IMR-90 (cell line): ENCODE measurements around the gene CALN1. TPM values are rescaled to one million over a fixed set of nuclear protein-coding genes. Genes with fewer than 3 reads are reported as not detected.

Experiments
- ATAC-seq: fragments of 200-7000 bp; cut with Tn5 transposase; 2 replicates; pipeline ENCODE4 v1.9.1; 2020; ENCODE audit warnings: low read depth, mild to moderate bottlenecking, moderate library complexity
- BruUV-seq: library from RNA; stranded (reverse); fragments of 400-500 nt; replicated peaks from 2 replicates; lab custom pipeline; 2021; lab: Mats Ljungman, UMichigan
- CTCF ChIA-PET: fragments of 300-600 bp; formaldehyde crosslinking; extraction: SDS; loops from one replicate; lab custom pipeline; 2021; ENCODE audit warnings: antibody characterized with exemption; lab: Yijun Ruan, JAX
- POLR2A ChIA-PET: fragments of 300-600 bp; sonication (Branson Sonifier 250); formaldehyde crosslinking; loops from one replicate; lab custom pipeline; 2022; ENCODE audit warnings: antibody characterized with exemption; ENCODE audit not compliant: unreplicated experiment; lab: Charles Lee
- DNase-seq: peaks from one replicate; pipeline ENCODE4 v3.0.0; 2013
- H2AFZ ChIP-seq: replicated peaks from 2 replicates; pipeline ENCODE3; 2013; ENCODE audit warnings: low read length, mild to moderate bottlenecking; ENCODE audit not compliant: poor library complexity
- H2AK5ac ChIP-seq: 2 replicates; pipeline ENCODE4 v1.6.1; 2013; ENCODE audit warnings: low read depth, low read length, inconsistent platforms
- H2AK9ac ChIP-seq: replicated peaks from 2 replicates; pipeline ENCODE3; 2013; ENCODE audit warnings: mild to moderate bottlenecking, low read depth, low read length, moderate library complexity; ENCODE audit not compliant: poor library complexity
- H2BK120ac ChIP-seq: 2 replicates; pipeline ENCODE4 v1.6.1; 2013; ENCODE audit warnings: low read depth, low read length, inconsistent platforms
- H2BK15ac ChIP-seq: 3 replicates; pipeline ENCODE4 v1.6.1; 2013; ENCODE audit warnings: low read depth, low read length, inconsistent platforms
- H2BK20ac ChIP-seq: 2 replicates; pipeline ENCODE4 v1.6.1; 2013; ENCODE audit warnings: low read depth, mild to moderate bottlenecking, inconsistent platforms, low read length, moderate library complexity
- H2BK5ac ChIP-seq: 2 replicates; pipeline ENCODE4 v1.6.1; 2013; ENCODE audit warnings: mild to moderate bottlenecking, low read depth, low read length, inconsistent platforms; ENCODE audit not compliant: poor library complexity, severe bottlenecking
- H3K14ac ChIP-seq: replicated peaks from 2 replicates; pipeline ENCODE4 v1.6.1; 2013; ENCODE audit warnings: low read depth, low read length, inconsistent platforms
- H3K18ac ChIP-seq: 2 replicates; pipeline ENCODE4 v1.6.1; 2013; ENCODE audit warnings: low read depth, low read length, control low read depth
- H3K23ac ChIP-seq: 2 replicates; pipeline ENCODE4 v1.6.1; 2013; ENCODE audit warnings: low read depth, low read length, inconsistent platforms
- H3K27ac ChIP-seq: 2 replicates; pipeline ENCODE4 v1.5.1; 2013; ENCODE audit warnings: mild to moderate bottlenecking, control low read depth, low read length; ENCODE audit not compliant: insufficient read depth
- H3K27me3 ChIP-seq: 2 replicates; pipeline ENCODE4 v1.6.1; 2013; ENCODE audit warnings: low read length; ENCODE audit not compliant: control insufficient read depth, insufficient read depth
- H3K36me3 ChIP-seq: 2 replicates; pipeline ENCODE4 v1.6.1; 2013; ENCODE audit warnings: low read length, mixed read lengths; ENCODE audit not compliant: control insufficient read depth, insufficient read depth
- H3K4ac ChIP-seq: 2 replicates; pipeline ENCODE4 v1.6.1; 2013; ENCODE audit warnings: low read depth, low read length, inconsistent platforms
- H3K4me1 ChIP-seq: 2 replicates; pipeline ENCODE4 v1.6.1; 2013; ENCODE audit warnings: low read length, mixed read lengths; ENCODE audit not compliant: control insufficient read depth, insufficient read depth
- H3K4me2 ChIP-seq: 2 replicates; pipeline ENCODE4 v1.6.1; 2013; ENCODE audit warnings: low read depth, mild to moderate bottlenecking, control low read depth, low read length, moderate library complexity
- H3K4me3 ChIP-seq: 2 replicates; pipeline ENCODE4 v1.5.1; 2013; ENCODE audit warnings: low read depth, mild to moderate bottlenecking, control low read depth, low read length, moderate library complexity; ENCODE audit not compliant: insufficient read depth
- H3K56ac ChIP-seq: 2 replicates; pipeline ENCODE4 v1.6.1; 2013; ENCODE audit warnings: low read length, inconsistent platforms; ENCODE audit not compliant: insufficient read depth; ENCODE audit errors: extremely low read depth
- H3K79me1 ChIP-seq, 2 experiments: 2 replicates each; pipeline ENCODE4 v1.6.1; 2013; ENCODE audit warnings: low read length in 2 of 2, inconsistent platforms in 1 of 2, low read depth in 1 of 2
- H3K9ac ChIP-seq: 2 replicates; pipeline ENCODE4 v1.6.1; 2013; ENCODE audit warnings: low read depth, low read length, control low read depth
- H3K9me1 ChIP-seq: 2 replicates; pipeline ENCODE4 v1.6.1; 2013; ENCODE audit warnings: low read length, inconsistent platforms; ENCODE audit not compliant: insufficient read depth
- H3K9me3 ChIP-seq: 2 replicates; pipeline ENCODE4 v1.6.1; 2013; ENCODE audit warnings: low read length; ENCODE audit not compliant: control insufficient read depth, insufficient read depth
- H4K20me1 ChIP-seq: 2 replicates; pipeline ENCODE4 v1.6.1; 2013; ENCODE audit warnings: low read length, inconsistent platforms; ENCODE audit not compliant: insufficient read depth
- H4K5ac ChIP-seq: 2 replicates; pipeline ENCODE4 v1.6.1; 2013; ENCODE audit warnings: mild to moderate bottlenecking, low read depth, low read length, control low read depth
- H4K8ac ChIP-seq, 2 experiments: 2 replicates each; pipeline ENCODE4 v1.6.1; 2013; ENCODE audit warnings: low read depth in 2 of 2, low read length in 2 of 2, control low read depth in 1 of 2, inconsistent platforms in 1 of 2
- H4K91ac ChIP-seq: 2 replicates; pipeline ENCODE4 v1.6.1; 2013; ENCODE audit warnings: low read depth, low read length, inconsistent platforms; ENCODE audit not compliant: insufficient read depth
- CEBPB ChIP-seq: IDR thresholded peaks from 2 replicates; pipeline ENCODE4 v1.6.1; 2012; ENCODE audit warnings: low read depth, low read length, improper control_type of control experiment
- ELK1 ChIP-seq: fragments of 150-350 bp; IDR thresholded peaks from 2 replicates; pipeline ENCODE4 v1.6.1; 2016; ENCODE audit warnings: low read depth, mild to moderate bottlenecking, low read length, moderate library complexity, borderline replicate concordance
- FOS ChIP-seq: fragments of 150-350 bp; IDR thresholded peaks from 2 replicates; pipeline ENCODE4 v1.6.1; 2016; ENCODE audit warnings: low read depth, low read length
- MAZ ChIP-seq: IDR thresholded peaks from 2 replicates; pipeline ENCODE4 v1.6.1; 2012; ENCODE audit warnings: low read depth, mild to moderate bottlenecking, low read length, improper control_type of control experiment, moderate library complexity, borderline replicate concordance
- USF2 ChIP-seq: fragments of 150-350 bp; IDR thresholded peaks from 2 replicates; pipeline ENCODE4 v1.6.1; 2017; ENCODE audit warnings: mild to moderate bottlenecking, antibody characterized with exemption, low read length, low read depth
- WGBS, 2 experiments: methylation state at CpG; one replicate each; pipeline versions ENCODE4 v1.1.5 to v1.1.7; 2013; ENCODE audit warnings: missing lambda C conversion rate in 2 of 2; ENCODE audit not compliant: insufficient read length in 1 of 2; ENCODE audit errors: extremely low coverage in 2 of 2; 5-methylcytosine and 5-hydroxymethylcytosine counted together
- dilution Hi-C: fragments of 300-500 bp; cut with HindIII; formaldehyde crosslinking; loops from one replicate; pipeline ENCODE4 v1.14.3; 2018; ENCODE audit warnings: low sequenced_read_pairs; ENCODE audit not compliant: unreplicated experiment
- in situ Hi-C: fragments of 300-500 bp; cut with MboI; formaldehyde crosslinking; loops from 3 replicates; pipeline ENCODE4 v1.14.3; 2019; ENCODE audit warnings: low sequenced_read_pairs, inconsistent platforms, mixed read lengths
- intact Hi-C: fragments of 100-400 bp; cut with micrococcal nuclease; formaldehyde crosslinking; loops from 2 replicates; pipeline ENCODE4 v1.10.0; 2022
- polyA plus RNA-seq, 3 experiments: library from polyadenylated mRNA; depleted of rRNA; stranded (reverse); fragments of >200 nt; gene quantifications; 2 replicates each; pipeline ENCODE4 v1.2.3, GENCODE V29; 2012; ENCODE audit warnings: low replicate concordance in 1 of 3
- total RNA-seq: library from RNA; depleted of rRNA; stranded (reverse); fragments of >200 nt; gene quantifications from 2 replicates; pipeline ENCODE4 v1.2.3, GENCODE V29; 2012

Gene CALN1
- total and polyA plus RNA-seq, 2 of the 4 experiments (the other 2 are of a cell fraction) = not detected

- ATAC-seq = no peak
- Histone ChIP-seq H3K23ac (no peak overlapping the region), H4K8ac (no peak overlapping the region), H3K4ac (no peak overlapping the region), H2AK9ac (no peak overlapping the region), H3K79me1 (no peaks in the 10 kb centered on the region), H3K4me3 (no peak overlapping the region), H3K4me1 (no peaks in the 10 kb centered on the region), H4K20me1 (no peaks in the 10 kb centered on the region), H3K27ac (no peak overlapping the region), H3K9ac (no peak overlapping the region), H4K91ac (no peak overlapping the region), H4K5ac (no peak overlapping the region), H3K4me2 (no peak overlapping the region), H2BK20ac (no peak overlapping the region), H3K14ac (no peak overlapping the region), H2BK15ac (no peak overlapping the region), H3K27me3 (no peaks in the 10 kb centered on the region), H3K9me3 (peaks cover 21% of the 10 kb centered on the region), H2BK120ac (no peak overlapping the region), H2AK5ac (no peak overlapping the region), H3K9me1 (no peaks in the 10 kb centered on the region), H3K56ac (no peak overlapping the region), H2AFZ (no peak overlapping the region), H3K18ac (no peak overlapping the region), H3K36me3 (no peaks in the 10 kb centered on the region), H2BK5ac (no peak overlapping the region)
- dilution Hi-C loops (no loop called here), in situ Hi-C loops (no loop called here), intact Hi-C loops (no loop called here)
- no TSS peak for BruUV-seq
- no peak for DNase-seq
- ChIA-PET POLR2A (no interaction called here), CTCF (no interaction called here)
- no CpG with 5 or more reads among the region's 3 CpGs for WGBS, 2 experiments
- TF ChIP-seq ELK1 = no peak
- TF ChIP-seq FOS = no peak
- no peak for TF ChIP-seq CEBPB
- no peak for TF ChIP-seq MAZ
- TF ChIP-seq USF2 = no peak
Measured at GRCh38 chr7:72042855-72043254, 369.3 kb downstream of the CALN1 start.
